Measurements from ENCODE around the gene TRIM47. TPM values are rescaled to one million over a fixed set of nuclear protein-coding genes. Genes with fewer than 3 reads are reported as not detected.
A peak's percentile ranks its signal among the peaks of the same experiment; 100 is the strongest.

TRIM47 gene
- total RNA-seq, 1 experiment from 2014 or later: 6.9 TPM

DNA sequence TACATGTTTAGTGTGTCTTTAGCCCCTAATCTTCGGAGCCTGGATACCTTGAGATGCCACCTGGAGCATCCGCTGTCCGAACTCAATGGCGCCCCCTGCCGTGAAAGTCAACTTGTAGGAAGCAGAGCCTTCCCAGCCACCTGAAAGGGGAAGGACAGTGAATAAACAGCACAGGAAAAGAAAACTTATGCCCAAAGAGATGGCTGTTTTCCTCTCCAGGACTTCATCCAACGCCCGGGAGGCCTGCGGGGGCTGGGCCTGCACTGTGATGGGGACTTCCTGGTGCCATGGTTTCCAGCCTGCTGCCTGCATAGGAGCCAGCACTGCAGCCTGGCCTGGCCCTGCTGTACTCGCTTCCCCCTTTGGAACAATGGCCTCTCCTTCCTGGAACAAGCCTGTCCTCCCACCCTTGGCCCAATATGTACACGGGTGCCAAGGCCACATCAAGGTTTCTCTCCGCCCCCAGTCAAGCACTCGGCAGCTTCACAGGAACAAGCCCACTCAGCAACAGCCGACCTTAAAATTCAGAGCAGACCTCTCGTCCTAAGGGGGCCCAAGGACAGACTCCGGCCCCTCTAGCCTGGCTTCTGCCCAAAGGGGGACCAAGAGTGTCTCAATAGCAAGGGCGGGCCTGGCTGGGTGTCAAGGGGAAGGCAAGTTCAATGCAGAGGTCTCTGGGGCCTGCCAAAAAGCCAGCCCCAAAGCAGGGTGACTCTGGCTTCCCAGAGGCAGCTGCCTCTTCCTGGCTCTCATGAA, 29.7 kb downstream of the TRIM47 start:
- no peaks in the 10 kb centered on the region for H3K79me1 ChIP-seq (ENCODE audit: insufficient read depth, low read depth, low read length, poor library complexity, severe bottlenecking)
- no peak overlapping the region for H3T11ph ChIP-seq (ENCODE audit: low read length)
- Mint-ChIP-seq H3K36me3 (ENCODE audit: insufficient read depth in 1 of 3, low read depth in 3 of 3) (peaks cover 24 to 58% (median 56%) of the 10 kb centered on the region in 3 experiments), H3K27me3 (ENCODE audit: low read depth) (no peaks in the 10 kb centered on the region), H3K27ac (peak overlapping the region; percentile 71 to 93 (median 91); a peak in 5 of 7 replicates), H3K9me3 (no peaks in the 10 kb centered on the region), H3K4me1 (peaks cover 5 to 18% of the 10 kb centered on the region in 2 experiments; a peak in 3 of 4 replicates), H3K4me3 (no peak overlapping the region; a peak in 1 of 5 replicates)
- H3K4me1 ChIP-seq (ENCODE audit: insufficient read depth, low read length): no peaks in the 10 kb centered on the region
- no peak overlapping the region for H2AFZ ChIP-seq (ENCODE audit: low read length)
- H4K20me1 ChIP-seq (ENCODE audit: control insufficient read depth, insufficient read depth, insufficient read length): peaks cover 2% of the 10 kb centered on the region
- H2BK12ac ChIP-seq (ENCODE audit: insufficient read length, low read depth, low read length): no peak overlapping the region
- no CpG with 5 or more reads among the region's 16 CpGs for WGBS (ENCODE audit: extremely low coverage, insufficient read length, low lambda C conversion rate)
- no peak overlapping the region for H4K91ac ChIP-seq (ENCODE audit: insufficient read length, low read depth, low read length)
- H3K14ac ChIP-seq (ENCODE audit: insufficient read depth, low read length): no peak overlapping the region
- no peak overlapping the region for H3K56ac ChIP-seq (ENCODE audit: insufficient read length, low read depth, low read length)
- no peak overlapping the region for H4K8ac ChIP-seq (replicated peaks; ENCODE audit: insufficient read length, low read depth, low read length)
- H3K4me2 ChIP-seq (ENCODE audit: insufficient read depth, insufficient read length, low read length): no peak overlapping the region
- no peak overlapping the region for H4K5ac ChIP-seq (ENCODE audit: insufficient read length, low read depth, low read length)
- no peaks in the 10 kb centered on the region for H3K79me2 ChIP-seq (ENCODE audit: insufficient read depth, low read length)
- no peak overlapping the region for H2BK5ac ChIP-seq (ENCODE audit: insufficient read length, low read length)
- no peaks in the 10 kb centered on the region for H3K27me3 ChIP-seq (ENCODE audit: insufficient read depth, low read length)
- no peak overlapping the region for H2BK20ac ChIP-seq (ENCODE audit: low read depth, low read length, poor library complexity, severe bottlenecking)
- DNase-seq: peak; percentile 90
- no peak overlapping the region for H3K23ac ChIP-seq (ENCODE audit: insufficient read length, low read depth, low read length)
- no peak overlapping the region for H3K4ac ChIP-seq (ENCODE audit: low read depth, low read length)
- TF ChIP-seq, protein P1, sequence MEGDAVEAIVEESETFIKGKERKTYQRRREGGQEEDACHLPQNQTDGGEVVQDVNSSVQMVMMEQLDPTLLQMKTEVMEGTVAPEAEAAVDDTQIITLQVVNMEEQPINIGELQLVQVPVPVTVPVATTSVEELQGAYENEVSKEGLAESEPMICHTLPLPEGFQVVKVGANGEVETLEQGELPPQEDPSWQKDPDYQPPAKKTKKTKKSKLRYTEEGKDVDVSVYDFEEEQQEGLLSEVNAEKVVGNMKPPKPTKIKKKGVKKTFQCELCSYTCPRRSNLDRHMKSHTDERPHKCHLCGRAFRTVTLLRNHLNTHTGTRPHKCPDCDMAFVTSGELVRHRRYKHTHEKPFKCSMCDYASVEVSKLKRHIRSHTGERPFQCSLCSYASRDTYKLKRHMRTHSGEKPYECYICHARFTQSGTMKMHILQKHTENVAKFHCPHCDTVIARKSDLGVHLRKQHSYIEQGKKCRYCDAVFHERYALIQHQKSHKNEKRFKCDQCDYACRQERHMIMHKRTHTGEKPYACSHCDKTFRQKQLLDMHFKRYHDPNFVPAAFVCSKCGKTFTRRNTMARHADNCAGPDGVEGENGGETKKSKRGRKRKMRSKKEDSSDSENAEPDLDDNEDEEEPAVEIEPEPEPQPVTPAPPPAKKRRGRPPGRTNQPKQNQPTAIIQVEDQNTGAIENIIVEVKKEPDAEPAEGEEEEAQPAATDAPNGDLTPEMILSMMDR (conservative IDR thresholded peaks at IDR 0.05): peak; percentile 81
- H3K9me3 ChIP-seq (ENCODE audit: control insufficient read depth, low read depth, low read length): no peaks in the 10 kb centered on the region
- no peak overlapping the region for H3K27ac ChIP-seq (ENCODE audit: insufficient read length, low read depth, low read length)
- H2BK120ac ChIP-seq (ENCODE audit: low read depth, low read length, poor library complexity, severe bottlenecking): no peak overlapping the region
- no peak overlapping the region for H2BK15ac ChIP-seq (ENCODE audit: low read depth, low read length)
- no peaks in the 10 kb centered on the region for H3K23me2 ChIP-seq (ENCODE audit: insufficient read length, low read depth, low read length, poor library complexity, severe bottlenecking)
- H2AK5ac ChIP-seq (ENCODE audit: insufficient read length, low read length): no peak overlapping the region
- H3K18ac ChIP-seq (ENCODE audit: insufficient read length, low read depth, low read length): no peak overlapping the region
- H3K9ac ChIP-seq (ENCODE audit: extremely low read depth, insufficient read length, low read length): no peak overlapping the region

All from H9 (cell line).